Effector CD8-positive, alpha-beta T cell (primary cell): ENCODE measurements around the gene UBXN7.
"Not testable (repeated sequence)": the region's sequence is repeated elsewhere in the genome, so short reads cannot be mapped to it uniquely, and the experiment has no call there.

Experiments
- DNase-seq: peaks from one replicate; lab custom pipeline; 2025; lab: John Stamatoyannopoulos, UW

The UBXN7 gene

DNA sequence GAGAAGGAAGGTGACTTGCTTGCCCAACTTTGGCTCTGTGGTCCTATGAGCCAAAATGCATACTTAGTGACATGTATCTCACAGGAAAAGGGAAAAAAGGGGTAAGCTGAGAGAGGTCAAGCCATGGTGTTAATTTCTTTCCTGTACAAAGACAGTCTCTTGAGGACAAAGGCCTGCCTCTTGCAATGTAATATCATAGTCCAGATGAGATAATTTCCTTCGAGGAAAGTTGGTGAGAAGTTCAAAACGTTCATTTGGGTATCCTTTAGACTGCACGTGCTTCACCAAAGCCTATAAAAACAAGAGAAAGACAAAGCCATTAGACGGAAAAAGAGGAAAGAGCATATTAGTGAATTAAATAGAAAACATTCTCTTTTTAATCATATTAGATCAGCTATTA is 75.7 kb downstream of the UBXN7 start:
- no peak for DNase-seq

DNA sequence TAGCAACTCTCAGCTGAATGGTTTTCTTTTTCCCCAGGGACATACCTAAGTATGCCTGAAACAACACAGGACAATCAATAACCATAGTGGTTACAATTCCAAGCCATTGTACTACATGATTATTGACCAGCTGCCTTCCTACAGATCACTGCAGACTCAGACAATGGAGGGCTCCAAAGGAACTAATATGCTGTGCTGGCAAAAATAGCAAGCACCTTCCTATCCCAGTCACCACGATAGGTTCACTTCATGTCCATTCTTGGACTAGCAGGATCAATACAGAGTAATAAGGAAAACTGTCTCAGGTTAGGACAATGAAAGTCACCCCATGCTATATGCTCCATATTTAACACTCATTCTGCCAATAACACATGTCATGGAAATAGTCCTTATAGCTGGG is 76.6 kb downstream of the UBXN7 start:
- no peak for DNase-seq

DNA sequence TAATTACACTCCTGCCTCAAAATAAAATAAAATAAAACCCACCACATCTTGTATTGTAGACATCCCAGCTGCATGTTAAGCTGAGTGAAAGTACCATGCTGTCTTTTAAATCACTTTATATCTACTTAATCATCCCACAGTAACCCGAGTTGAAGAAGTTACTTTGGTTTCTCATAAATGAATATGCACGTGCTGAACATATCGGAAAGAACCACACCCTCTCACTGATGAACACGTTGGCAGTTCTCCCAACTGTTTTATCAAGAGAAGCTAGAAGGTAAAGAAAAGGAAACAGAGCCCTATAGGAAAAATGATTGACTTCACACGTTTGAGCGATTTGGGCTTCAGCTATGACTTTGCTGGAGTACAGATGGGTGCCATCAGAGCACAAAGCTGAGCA is 78.1 kb downstream of the UBXN7 start:
- DNase-seq = no peak

DNA sequence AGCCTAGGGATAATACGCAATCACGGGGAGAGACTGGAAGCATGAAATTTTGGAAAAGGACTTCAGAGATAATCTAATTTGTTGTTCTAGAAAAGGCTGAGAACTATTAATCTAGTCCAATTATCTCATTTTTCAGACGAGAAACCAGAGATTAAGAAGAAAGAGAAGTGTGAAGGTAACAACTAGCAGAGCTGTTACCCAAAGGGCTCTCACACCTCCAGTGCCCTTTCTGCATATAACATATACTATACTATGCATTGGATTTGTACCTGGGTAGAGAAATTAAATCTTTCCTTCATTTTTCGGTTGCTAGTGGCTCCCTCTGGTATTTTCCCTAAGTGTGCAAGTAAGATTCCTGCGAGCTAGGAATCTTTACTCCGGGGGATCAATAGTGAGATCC is 80.7 kb downstream of the UBXN7 start:
- DNase-seq = no peak

DNA sequence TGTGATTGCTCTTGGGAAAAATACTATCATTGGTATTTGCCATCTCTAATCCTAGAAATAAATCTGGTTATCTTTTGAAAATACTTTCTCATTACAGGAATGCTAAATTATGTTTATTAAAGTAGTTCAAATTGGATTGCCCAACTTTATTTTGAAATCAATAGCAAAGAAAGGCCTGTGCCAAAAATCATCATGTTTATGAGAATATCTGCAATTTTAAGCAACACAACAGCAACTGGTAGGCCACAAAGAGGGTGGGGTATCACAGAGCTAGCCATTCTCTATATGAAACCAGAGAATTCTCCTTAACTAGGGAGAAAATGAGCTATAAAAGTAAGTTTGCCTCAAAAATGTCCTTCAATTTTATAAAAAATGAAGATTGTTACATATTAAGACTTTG is 82.2 kb downstream of the UBXN7 start:
- no peak for DNase-seq

DNA sequence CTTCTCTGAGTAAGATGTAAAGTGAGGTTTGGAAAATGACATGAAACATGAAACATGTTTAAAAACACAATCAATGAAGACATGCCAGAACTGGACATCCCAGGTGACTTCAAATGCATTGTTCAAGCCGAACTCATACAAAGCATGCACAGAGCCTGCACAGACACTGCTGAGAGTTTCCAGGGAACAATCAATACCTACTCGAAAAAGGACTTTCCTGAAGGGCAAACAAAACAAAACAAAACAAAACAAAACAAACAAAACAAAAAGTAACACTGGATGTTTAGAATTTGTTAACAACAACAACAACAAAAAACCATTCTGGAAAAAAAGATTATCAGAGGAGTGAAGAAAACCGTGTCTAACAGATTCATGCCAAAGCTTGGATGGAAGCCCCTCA is 83.5 kb downstream of the UBXN7 start:
- DNase-seq = no peak

DNA sequence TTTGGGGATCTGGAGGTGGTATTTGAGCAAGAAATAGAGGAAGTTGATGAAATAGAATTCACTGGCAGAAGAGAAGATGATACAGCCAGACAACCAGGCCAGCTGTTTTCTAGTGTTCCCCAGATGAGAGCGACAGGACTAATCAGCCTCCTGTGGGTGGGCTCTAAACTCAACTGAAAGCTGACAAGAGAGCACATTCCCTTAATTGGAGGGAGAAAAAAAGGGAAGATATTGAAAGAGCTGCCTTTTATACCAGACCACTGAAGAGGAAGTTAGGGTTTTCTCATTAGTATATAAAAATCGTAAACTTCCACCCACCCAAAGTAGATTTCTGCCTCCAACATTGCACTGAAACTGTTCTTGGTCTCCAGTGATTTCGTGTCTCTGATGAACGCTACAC is 87.6 kb downstream of the UBXN7 start:
- DNase-seq = no peak

DNA sequence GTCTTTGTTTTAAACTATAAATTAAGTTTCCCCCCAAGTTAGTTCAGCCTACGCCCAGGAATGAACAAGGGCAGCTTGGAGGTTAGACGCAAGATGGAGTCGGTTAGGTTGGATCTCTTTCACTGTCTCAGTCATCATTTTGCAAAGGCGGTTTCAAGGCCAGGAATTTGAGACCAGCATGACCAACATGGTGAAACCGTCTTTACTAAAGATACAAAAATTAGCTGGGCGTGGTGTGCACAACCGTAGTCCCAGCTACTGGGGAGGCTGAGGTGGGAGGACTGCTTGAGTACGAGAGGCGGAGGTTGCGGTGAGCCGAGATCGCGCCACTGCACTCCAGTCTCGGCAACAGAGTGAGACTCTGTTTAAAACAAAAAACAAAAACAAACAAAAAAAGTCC is 88.3 kb downstream of the UBXN7 start:
- DNase-seq = not testable (repeated sequence)

DNA sequence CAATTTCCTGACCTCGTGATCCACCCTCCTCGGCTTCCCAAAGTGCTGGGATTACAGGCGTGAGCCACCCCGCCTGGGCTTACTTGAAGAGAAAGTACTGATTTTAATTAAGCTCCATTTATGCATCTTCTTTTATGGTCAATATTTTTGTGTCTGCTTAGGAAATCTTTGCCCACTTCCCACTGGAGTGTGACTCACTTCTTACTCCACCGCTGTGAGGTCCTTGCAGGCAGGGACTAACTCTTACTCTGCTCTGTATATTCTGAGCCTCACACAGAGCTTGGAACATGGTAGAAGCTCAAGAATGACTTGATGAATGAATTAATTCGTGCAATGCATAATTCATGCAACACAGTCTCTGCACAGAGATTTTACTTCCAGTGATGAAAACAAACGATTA is 91.1 kb downstream of the UBXN7 start:
- DNase-seq = no peak

DNA sequence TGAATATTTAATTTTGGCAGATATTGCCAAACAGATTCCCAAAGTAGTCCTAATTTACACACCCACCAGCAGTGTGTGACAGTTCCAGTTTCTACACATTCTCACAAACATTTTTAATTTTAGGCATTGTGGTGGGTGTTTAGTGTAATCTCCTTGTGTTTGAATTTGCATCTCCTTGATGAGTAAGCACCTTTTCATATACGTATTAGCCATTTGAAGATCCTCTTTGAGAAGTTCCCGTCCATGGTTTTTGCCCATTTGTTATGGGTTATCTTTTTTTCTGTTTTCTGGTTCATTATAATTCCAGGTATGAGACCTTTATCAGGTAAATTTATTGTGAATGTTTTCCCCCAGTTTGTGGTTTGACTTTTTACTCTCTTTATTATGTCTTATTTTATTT is 91.8 kb downstream of the UBXN7 start:
- no peak for DNase-seq

DNA sequence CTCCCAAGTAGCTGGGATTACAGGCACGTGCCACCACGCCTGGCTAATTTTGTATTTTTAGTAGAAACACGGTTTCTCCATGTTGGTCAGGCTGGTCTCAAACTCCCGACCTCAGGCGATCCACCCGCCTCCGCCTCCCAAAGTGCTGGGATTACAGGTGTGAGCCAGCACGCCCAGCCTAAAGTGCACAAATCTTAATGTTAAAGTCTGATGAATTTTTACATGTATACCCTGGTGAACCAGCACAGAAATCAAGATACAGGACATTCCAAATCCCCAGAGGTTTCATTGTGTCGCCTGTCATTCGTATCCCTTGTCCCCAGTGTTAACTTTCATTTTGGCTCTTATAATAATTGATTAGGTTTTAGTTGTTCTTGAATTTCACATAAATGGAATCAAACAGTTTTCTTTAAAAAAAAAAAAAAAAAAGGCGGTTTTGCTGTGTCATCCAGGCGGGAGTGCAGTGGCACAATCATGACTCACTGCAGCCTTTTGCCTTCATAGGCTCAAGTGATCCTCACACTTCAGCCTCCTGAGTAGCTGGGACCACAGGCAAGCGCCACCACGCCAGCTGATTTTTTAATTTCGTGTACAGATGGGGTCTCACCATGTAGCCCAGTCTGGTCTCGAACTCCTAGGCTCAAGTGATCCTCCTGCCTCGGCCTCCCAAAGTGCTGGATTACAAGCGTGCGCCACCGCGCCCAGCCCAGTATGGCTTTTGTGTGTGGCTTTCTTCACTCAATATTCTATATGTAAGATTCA is 92.6 kb downstream of the UBXN7 start:
- DNase-seq = no peak

DNA sequence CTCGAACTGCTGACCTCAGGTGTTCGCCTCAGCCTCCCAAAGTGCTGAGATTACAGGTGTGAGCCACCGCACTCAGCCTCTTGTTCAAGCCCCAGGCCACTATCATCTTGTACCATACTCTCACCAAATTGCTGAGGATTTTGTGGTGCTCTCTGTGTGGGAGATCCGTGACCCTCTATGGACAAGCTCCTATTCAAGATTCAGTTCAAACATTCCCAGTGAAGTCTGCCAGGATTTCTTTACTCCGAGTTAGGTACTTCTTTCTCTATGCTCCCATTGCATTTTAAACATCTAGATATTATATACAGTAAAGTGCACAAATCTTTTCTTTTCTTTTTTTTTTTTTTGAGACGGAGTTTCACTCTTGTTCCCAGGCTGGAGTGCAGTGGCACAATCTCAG is 93.2 kb downstream of the UBXN7 start:
- no peak for DNase-seq

DNA sequence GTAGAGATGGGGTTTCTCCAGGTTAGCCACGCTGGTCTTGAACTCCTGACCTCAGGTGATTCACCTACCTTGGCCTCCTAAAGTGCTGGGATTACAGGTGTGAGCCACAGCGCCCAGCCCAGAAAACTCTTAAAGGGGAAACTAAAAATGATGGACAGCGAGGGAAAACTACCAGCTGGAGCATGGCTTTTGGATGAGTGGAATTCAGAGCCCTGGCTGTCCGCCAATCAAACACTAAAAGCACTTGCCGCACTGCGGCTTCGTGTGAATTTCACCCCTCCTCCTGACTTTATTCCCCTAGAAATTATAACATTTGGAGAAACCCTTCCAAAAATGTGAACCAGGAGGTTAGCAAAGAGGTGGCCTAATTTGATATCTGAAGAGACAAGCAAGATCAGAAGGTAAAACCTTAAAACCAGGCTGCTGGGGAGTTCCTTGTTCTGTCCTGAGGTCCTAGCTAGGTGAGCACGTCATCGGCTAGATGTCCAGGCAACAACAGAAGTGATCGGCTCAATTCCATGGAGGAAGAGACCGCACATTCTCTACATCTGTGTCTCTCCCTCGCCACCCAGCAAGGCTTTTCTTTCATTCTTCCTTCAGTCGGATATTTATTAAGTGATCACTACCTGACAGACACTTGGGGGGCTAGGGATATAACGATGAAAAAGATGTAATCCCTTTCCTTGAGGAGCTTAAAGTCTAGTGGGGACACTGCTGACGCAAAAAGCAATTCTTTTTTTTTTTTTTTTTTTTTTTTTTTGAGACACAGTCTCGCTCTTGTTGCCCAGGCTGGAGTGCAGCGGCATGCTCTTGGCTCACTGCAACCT is 95.7 kb downstream of the UBXN7 start:
- DNase-seq = no peak

DNA sequence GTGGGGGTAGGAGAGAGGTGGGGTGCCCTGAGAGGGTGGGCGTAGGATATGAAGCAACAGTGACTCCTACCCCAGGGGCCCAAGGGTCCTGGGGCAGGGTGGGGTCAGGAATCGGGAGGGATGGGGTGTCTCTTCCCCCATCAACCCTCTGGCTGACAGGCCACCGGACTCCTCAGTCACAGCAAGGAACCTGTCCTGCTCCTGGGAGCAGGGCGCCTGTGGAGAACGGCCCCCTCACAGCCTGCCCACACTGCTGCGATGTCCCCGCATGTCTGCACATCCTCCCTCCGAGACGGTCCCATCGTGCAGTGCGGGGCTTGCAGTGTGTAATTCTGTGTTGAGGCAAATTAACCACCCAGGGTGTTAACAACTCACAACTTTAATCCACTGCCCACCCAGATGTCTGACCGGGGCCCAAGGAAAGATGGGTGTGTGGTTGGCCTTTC is 96.7 kb downstream of the UBXN7 start:
- DNase-seq = no peak

DNA sequence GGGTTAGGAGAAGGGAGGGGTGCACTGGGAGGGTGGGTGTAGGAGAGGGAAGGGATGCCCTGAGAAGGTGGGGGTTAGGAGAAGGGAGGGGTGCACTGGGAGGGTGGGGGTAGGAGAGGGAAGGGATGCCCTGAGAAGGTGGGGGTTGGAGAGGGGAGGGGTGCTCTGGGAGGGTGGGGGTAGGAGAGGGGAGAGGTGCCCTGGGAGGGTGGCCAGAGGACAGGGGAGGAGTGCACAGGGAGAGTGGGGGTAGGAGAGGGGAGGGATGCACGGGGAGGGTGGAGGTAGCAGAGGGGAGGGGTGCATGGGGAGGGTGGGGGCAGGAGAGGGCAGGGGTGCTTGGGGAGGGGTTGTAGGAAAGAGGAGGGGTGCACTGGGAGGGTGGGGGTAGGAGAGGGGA is 97.2 kb downstream of the UBXN7 start:
- DNase-seq = no peak

DNA sequence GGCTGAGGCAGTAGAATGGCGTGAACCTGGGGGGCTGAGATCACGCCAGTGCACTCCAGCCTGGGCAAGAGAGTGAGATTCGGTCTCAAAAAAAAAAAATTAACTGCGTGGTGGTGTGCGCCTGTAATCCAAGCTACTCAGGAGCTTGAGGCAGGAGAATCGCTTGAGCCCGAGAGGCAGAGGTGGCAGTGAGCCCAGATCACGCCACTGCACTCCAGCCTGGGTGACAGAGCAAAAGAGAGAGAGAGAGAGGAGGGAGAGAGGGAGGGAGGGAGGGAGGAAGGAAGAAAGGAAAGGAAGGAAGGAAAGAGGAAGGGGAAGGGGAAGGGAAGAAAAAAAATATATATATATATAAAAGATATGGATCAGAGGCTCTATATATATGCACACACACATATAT is 100.1 kb downstream of the UBXN7 start:
- DNase-seq = no peak

DNA sequence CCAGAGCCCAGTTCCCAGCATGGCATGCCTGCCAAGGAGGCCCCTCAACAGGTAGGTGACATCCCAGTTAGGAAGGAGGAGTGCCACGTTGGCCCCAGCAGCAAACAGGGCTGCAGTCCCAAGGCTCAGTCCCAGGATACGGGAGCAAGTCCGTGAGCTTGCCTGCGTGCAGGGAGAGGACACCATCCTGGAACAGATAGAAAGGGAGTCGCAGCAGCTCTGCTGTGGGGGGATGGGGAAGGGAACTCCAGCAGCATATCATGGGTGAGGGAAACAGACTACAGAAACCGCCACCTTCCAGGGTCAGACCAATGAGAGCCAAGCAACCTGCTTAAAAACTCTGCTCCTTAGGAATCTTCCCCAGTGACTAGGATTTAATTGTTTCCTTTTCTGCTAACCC is 104.8 kb downstream of the UBXN7 start:
- DNase-seq = no peak

DNA sequence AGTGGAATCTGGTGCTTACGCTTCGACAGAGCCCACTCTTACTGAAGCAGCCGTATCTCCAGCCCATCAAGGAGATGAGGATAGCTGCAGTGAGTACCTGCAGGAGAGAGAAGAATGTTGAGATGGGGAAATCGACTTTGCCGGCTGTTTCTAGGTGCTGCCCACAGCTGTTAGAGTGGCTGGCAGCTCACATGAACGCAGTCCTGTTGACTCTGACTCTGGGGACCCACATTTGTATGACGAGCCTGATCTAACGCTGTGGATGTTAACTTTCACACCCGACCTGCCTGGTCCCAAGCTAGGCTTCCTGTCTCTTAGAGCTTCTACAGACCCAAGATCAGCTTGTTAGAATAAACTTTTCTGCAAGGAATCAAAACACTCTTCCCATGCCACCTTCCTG is 105.3 kb downstream of the UBXN7 start:
- DNase-seq = no peak

DNA sequence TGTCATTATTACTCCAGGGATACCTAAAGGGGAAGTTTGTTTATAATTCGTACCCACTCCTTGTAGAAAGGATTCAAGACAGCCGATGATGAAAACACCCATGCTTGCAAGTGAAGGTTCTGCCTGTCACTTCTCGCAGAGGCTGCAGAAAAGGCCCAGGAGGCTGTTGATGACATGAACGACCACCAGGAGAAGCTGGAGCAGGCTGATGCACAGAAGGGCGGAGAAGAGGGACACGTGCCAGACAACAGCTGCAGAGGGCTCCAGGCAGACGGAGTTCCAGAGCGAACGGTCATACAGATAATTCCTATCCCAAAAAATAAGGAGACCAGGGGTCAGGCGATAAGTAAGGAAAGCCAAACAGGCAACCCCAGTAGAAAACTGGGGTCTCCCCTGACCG is 108.5 kb downstream of the UBXN7 start:
- no peak for DNase-seq

DNA sequence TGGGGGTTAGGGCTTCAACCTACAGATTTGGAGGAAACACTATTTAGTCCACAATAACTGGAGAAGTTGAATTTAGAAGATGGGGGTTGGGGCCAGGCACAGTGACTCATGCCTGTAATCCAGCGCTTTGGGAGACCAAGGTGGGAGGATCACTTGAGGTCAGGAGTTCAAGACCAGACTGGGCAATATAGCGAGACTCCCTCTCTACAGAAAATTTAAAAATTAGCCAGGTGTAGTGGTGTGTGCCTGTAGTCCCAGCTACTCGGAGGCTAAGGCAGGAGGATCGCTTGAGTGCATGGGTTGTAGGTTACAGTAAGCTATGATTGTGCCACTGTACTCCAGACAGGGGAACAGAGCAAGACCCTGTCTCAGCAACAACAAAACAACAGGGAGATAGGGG is 109.2 kb downstream of the UBXN7 start:
- DNase-seq = no peak

DNA sequence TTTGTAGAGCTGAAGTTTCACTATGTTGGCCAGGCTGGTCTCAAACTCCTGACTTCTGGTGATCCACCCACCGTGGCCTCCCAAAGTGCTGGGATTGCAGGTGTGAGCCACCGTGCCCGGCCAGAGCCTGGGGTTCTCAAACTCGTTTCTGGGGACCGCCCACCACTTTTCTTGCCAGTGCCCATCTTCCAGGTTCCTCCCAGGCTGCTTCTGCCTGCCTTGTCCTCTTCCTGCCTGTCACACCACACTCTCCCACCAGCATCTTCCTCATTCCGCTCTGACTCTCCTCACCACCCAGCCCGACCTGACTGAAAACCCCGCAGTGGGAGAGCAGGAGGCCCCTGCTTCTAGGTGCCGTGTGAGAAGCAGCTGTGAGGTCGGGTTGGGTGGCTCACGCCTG is 111.1 kb downstream of the UBXN7 start:
- no peak for DNase-seq

DNA sequence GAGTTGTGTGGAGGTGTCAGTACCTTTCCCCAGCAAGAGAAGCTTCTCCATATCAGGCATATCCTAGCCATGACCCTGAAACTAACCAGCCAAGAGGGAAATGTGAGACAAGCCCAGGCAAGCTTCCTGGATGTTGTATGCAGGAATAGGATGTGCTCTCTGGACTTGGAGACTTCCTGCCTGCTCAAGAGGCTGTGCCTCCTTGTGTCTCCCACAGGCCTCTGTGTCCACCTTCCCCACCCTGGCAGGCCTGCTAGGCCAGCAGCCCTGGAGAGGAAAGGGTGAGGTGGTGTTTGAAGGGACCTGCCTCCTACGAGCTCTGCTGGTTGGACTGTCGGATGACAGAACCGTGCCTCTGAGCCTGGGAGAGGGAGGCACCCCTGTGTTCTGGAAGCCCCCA is 112.1 kb downstream of the UBXN7 start:
- no peak for DNase-seq

DNA sequence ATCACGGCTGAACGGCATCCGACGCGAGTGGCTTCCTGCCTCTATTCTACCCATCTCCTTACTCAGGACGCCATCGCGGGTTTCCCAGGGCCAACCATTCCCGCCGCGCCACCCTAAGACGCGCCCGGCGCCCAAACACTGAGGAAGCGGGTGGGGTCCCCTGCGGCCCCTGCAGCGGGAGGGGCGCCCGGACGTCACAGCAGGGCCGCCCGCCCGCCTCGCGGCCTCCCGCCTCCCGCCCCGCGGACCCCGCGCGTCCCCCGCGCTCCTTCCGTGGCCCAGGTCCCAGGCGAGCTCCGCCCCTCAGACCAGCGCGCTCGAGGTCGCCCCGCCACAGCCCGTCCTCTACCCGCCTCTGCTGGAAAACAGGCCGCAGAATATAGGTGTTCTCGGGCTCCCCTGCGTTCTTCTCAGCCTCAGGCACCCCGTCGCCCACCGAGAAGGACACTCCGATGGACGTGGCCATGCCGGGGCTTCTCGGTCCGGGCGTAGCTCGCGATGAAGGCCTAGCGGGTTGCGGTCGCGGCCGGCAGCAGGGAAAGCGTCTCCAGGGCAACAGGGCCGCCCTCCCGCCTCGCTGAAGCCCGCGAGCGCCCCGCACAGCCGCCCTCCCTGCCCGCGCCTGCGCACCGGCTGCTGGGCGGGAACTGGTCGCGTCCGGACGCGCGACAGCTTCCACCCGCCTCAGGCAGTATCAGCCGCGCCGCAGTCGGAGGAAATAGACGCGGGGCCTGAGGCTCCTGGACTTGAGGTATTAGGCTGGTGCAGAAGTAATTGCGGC is 114.3 kb downstream of the UBXN7 start, which contains the start of gene DYNLT2B:
Gene DYNLT2B (minus strand): TSS at position 554 of the 781 bp plus-strand sequence. CDS start 88 bp downstream, at position 466.
- DNase-seq = peak; percentile 68
